Measurements from ENCODE around the gene EPHA6.

DNA sequence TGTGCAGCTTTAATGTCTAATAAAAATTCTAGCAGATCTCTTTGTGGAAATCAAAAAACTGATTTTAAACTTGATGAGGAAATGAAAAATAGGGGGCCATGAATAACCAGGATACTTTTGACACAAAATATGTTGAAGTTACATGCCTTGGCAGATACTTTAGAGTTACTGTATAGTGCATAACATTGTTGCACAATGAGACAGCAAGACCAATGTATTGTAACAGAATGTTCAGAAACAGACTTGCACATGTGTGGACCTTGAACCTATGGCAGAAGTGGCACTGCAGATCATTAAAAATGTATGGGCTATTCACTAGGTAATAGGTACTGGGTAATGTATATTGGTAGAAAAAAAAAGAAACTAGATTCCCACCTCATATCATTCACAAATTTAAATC is 607.2 kb downstream of the EPHA6 start:
- TF ChIP-seq, protein P1, sequence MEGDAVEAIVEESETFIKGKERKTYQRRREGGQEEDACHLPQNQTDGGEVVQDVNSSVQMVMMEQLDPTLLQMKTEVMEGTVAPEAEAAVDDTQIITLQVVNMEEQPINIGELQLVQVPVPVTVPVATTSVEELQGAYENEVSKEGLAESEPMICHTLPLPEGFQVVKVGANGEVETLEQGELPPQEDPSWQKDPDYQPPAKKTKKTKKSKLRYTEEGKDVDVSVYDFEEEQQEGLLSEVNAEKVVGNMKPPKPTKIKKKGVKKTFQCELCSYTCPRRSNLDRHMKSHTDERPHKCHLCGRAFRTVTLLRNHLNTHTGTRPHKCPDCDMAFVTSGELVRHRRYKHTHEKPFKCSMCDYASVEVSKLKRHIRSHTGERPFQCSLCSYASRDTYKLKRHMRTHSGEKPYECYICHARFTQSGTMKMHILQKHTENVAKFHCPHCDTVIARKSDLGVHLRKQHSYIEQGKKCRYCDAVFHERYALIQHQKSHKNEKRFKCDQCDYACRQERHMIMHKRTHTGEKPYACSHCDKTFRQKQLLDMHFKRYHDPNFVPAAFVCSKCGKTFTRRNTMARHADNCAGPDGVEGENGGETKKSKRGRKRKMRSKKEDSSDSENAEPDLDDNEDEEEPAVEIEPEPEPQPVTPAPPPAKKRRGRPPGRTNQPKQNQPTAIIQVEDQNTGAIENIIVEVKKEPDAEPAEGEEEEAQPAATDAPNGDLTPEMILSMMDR (IDR thresholded peaks at IDR 0.05; ENCODE audit: borderline replicate concordance, extremely low read depth, low read length, poor library complexity, severe bottlenecking), result no peak
- TF ChIP-seq EZH2 (IDR thresholded peaks at IDR 0.05; ENCODE audit: borderline replicate concordance, low read depth, low read length, severe bottlenecking), result no peak

Data from DND-41 (cell line).